Inflammatory macrophage treated with lipopolysaccharide for 1 hour (primary cell): ENCODE results near the gene PRR29.
"Not testable (repeated sequence)": the region's sequence is repeated elsewhere in the genome, so short reads cannot be mapped to it uniquely, and the experiment has no call there.

ENCODE experiments used
- DNase-seq, 2 donors: peaks; one replicate each; pipeline ENCODE4 v3.0.0-alpha.2; 2020 to 2022

Gene PRR29

GRCh38 chr17:63998721-63999679 is 849 bp downstream of the PRR29 start:
- DNase-seq, result no peak

- no peak for DNase-seq
Measured at GRCh38 chr17:63999680-64000531, 1.8 kb downstream of the PRR29 start.

- no peak for DNase-seq
Measured at GRCh38 chr17:64001091-64001579, 3.0 kb downstream of the PRR29 start.

- DNase-seq, result peak; percentile 71 to 78
Measured at GRCh38 chr17:64001763-64002529, 3.8 kb downstream of the PRR29 start.

GRCh38 chr17:64002658-64003525 is 4.7 kb downstream of the PRR29 start:
- no peak for DNase-seq

GRCh38 chr17:64003526-64004121 is 5.5 kb downstream of the PRR29 start:
- DNase-seq, result no peak

- DNase-seq, result no peak
Measured at GRCh38 chr17:64004218-64004770, 6.1 kb downstream of the PRR29 start.

GRCh38 chr17:64004903-64005733 is 7.0 kb downstream of the PRR29 start:
- DNase-seq, result no peak

GRCh38 chr17:64005734-64006167 is 7.6 kb downstream of the PRR29 start:
- no peak for DNase-seq

- DNase-seq, result no peak
Measured at GRCh38 chr17:64006361-64007088, 8.4 kb downstream of the PRR29 start.

- not testable (repeated sequence) for DNase-seq
Measured at GRCh38 chr17:64007089-64007837, 9.1 kb downstream of the PRR29 start.

- peak in 1 of 2 donors; percentile 59 for DNase-seq
Measured at GRCh38 chr17:64007838-64008282, 9.7 kb downstream of the PRR29 start.

- DNase-seq, result no peak
Measured at GRCh38 chr17:64008346-64008745, 10.2 kb downstream of the PRR29 start.

- DNase-seq, result no peak
Measured at GRCh38 chr17:64008830-64009229, 10.7 kb downstream of the PRR29 start.

GRCh38 chr17:64009571-64010402 is 11.6 kb downstream of the PRR29 start:
- DNase-seq, result peak; percentile 76 to 79

- no peak for DNase-seq
Measured at GRCh38 chr17:64015447-64015846, 17.3 kb downstream of the PRR29 start.

GRCh38 chr17:64016231-64016784 is 18.2 kb downstream of the PRR29 start:
- DNase-seq, result no peak
